Measurements from ENCODE around the gene METTL6. TPM values are rescaled to one million over a fixed set of nuclear protein-coding genes. Genes with fewer than 3 reads are reported as not detected.
"Not testable (repeated sequence)": the region's sequence is repeated elsewhere in the genome, so short reads cannot be mapped to it uniquely, and the experiment has no call there.

METTL6 gene
- total RNA-seq, 4 donors from 2014 or later, result 6.8 to 22.0 (median 7.8) TPM

GRCh38 chr3:15462451-15462850, 35.1 kb upstream of the METTL6 start:
- Histone ChIP-seq H3K4me3 (no peak overlapping the region), H3K27ac (no peak overlapping the region), H3K4me1 (peaks cover 6 to 13% of the 10 kb centered on the region in 2 donors), H3K9me3 (no peaks in the 10 kb centered on the region), H3K27me3 (no peaks in the 10 kb centered on the region), H3K36me3 (peaks cover 0 to 7% of the 10 kb centered on the region in 2 donors)
- ATAC-seq (no peak), DNase-seq (no peak)
- intact Hi-C loops (cut with DNase I; ENCODE audit: low total_unique reads), result no loop called here
- TF ChIP-seq CTCF (IDR thresholded peaks at IDR 0.05 in 4 of 5, conservative IDR thresholded peaks at IDR 0.05 in 1 of 5) (no peak), POLR2A (IDR thresholded peaks at IDR 0.05) (no peak)
- in situ Hi-C loops (cut with MboI; ENCODE audit: low sequenced_read_pairs in 4 of 4), result loop anchor here in 1 of 4 donors (10.0 kb wide), 1 partner anchor 92 kb away; no protein-coding TSS in a partner anchor

- ATAC-seq, result no peak
- TF ChIP-seq POLR2A (IDR thresholded peaks at IDR 0.05) (no peak), CTCF (IDR thresholded peaks at IDR 0.05 in 4 of 5, conservative IDR thresholded peaks at IDR 0.05 in 1 of 5) (no peak)
- Histone ChIP-seq H3K27ac (no peak overlapping the region), H3K4me1 (peaks cover 0 to under 1% of the 10 kb centered on the region in 2 donors), H3K4me3 (no peak overlapping the region), H3K9me3 (no peaks in the 10 kb centered on the region), H3K27me3 (no peaks in the 10 kb centered on the region), H3K36me3 (peaks cover 0 to 7% of the 10 kb centered on the region in 2 donors)
- in situ Hi-C loops (cut with MboI; ENCODE audit: low sequenced_read_pairs in 4 of 4) (loop anchor here in 1 of 4 donors (10.0 kb wide), 1 partner anchor 94 kb away; no protein-coding TSS in a partner anchor), intact Hi-C loops (cut with DNase I; ENCODE audit: low total_unique reads) (no loop called here)
- no peak for DNase-seq
These were observed 33.7 kb upstream of the METTL6 start for GRCh38 chr3:15460891-15461531.

- TF ChIP-seq POLR2A (IDR thresholded peaks at IDR 0.05) (no peak), CTCF (IDR thresholded peaks at IDR 0.05 in 4 of 5, conservative IDR thresholded peaks at IDR 0.05 in 1 of 5) (no peak)
- intact Hi-C loops (cut with DNase I; ENCODE audit: low total_unique reads), result no loop called here
- in situ Hi-C loops (cut with MboI; ENCODE audit: low sequenced_read_pairs in 4 of 4), result no loop called here
- no peak for DNase-seq
- no peak for ATAC-seq
- Histone ChIP-seq H3K9me3 (no peaks in the 10 kb centered on the region), H3K27ac (no peak overlapping the region), H3K4me1 (peaks cover 0 to 1% of the 10 kb centered on the region in 2 donors), H3K27me3 (no peaks in the 10 kb centered on the region), H3K4me3 (no peak overlapping the region), H3K36me3 (peaks cover 0 to 18% of the 10 kb centered on the region in 2 donors)
These were observed 31.0 kb upstream of the METTL6 start for GRCh38 chr3:15458212-15458780.

GRCh38 chr3:15456915-15457314, 29.6 kb upstream of the METTL6 start:
- DNase-seq; H3K9me3 ChIP-seq; in situ Hi-C loops (cut with MboI; ENCODE audit: low sequenced_read_pairs in 4 of 4); H3K4me3 ChIP-seq; H3K4me1 ChIP-seq; intact Hi-C loops (cut with DNase I; ENCODE audit: low total_unique reads); ATAC-seq; H3K27me3 ChIP-seq; H3K27ac ChIP-seq: not testable (repeated sequence)
- peaks cover 0 to 22% of the 10 kb centered on the region in 2 donors for H3K36me3 ChIP-seq

- Histone ChIP-seq H3K27ac (no peak overlapping the region), H3K4me3 (no peak overlapping the region), H3K4me1 (peaks cover 0 to 4% of the 10 kb centered on the region in 2 donors), H3K27me3 (no peaks in the 10 kb centered on the region), H3K9me3 (no peaks in the 10 kb centered on the region), H3K36me3 (peaks cover 0 to 22% of the 10 kb centered on the region in 2 donors)
- ATAC-seq (no peak), DNase-seq (no peak)
- TF ChIP-seq CTCF (IDR thresholded peaks at IDR 0.05 in 4 of 5, conservative IDR thresholded peaks at IDR 0.05 in 1 of 5), result no peak
- TF ChIP-seq POLR2A (IDR thresholded peaks at IDR 0.05), result no peak
- in situ Hi-C loops (cut with MboI; ENCODE audit: low sequenced_read_pairs in 4 of 4) (no loop called here), intact Hi-C loops (cut with DNase I; ENCODE audit: low total_unique reads) (no loop called here)
These were observed 29.0 kb upstream of the METTL6 start for GRCh38 chr3:15456321-15456720.
